IgD-negative memory B cell (primary cell): Measurements from ENCODE around the gene CDHR5. TPM values are rescaled to one million over a fixed set of nuclear protein-coding genes. Genes with fewer than 3 reads are reported as not detected.
A peak's percentile ranks its signal among the peaks of the same experiment; 100 is the strongest.
"Not testable (repeated sequence)": the region's sequence is repeated elsewhere in the genome, so short reads cannot be mapped to it uniquely, and the experiment has no call there.

Experiments
- H3K27ac Mint-ChIP-seq, 3 donors: one replicate each; pipeline ENCODE4 v1.8.0; 2020 to 2022; ENCODE audit warnings: mild to moderate bottlenecking in 3 of 3, mixed read lengths in 3 of 3, moderate library complexity in 1 of 3
- H3K27me3 Mint-ChIP-seq: one replicate; pipeline ENCODE4 v1.8.0; 2021; ENCODE audit warnings: mixed read lengths
- H3K36me3 Mint-ChIP-seq: one replicate; pipeline ENCODE4 v1.8.0; 2020; ENCODE audit warnings: mild to moderate bottlenecking, mixed read lengths
- H3K4me1 Mint-ChIP-seq, 3 donors: one replicate each; pipeline ENCODE4 v1.8.0; 2020 to 2022; ENCODE audit warnings: mixed read lengths in 3 of 3, mild to moderate bottlenecking in 1 of 3
- H3K4me3 Mint-ChIP-seq, 4 donors: one replicate each; pipeline ENCODE4 v1.8.0; 2020 to 2022; ENCODE audit warnings: mild to moderate bottlenecking in 4 of 4, mixed read lengths in 4 of 4, moderate library complexity in 3 of 4
- H3K9me3 Mint-ChIP-seq, 3 donors: one replicate each; pipeline ENCODE4 v1.8.0; 2020 to 2021; ENCODE audit warnings: mixed read lengths in 3 of 3, mild to moderate bottlenecking in 1 of 3
- polyA plus RNA-seq: library from polyadenylated mRNA; unstranded; fragments of 300-500 nt; fragmentation: Illumina TruSeq; gene quantifications from one replicate; pipeline ENCODE4 v1.2.3, GENCODE V29; 2021

CDHR5 gene
- polyA plus RNA-seq, 1 donor from 2014 or later, result not detected

DNA sequence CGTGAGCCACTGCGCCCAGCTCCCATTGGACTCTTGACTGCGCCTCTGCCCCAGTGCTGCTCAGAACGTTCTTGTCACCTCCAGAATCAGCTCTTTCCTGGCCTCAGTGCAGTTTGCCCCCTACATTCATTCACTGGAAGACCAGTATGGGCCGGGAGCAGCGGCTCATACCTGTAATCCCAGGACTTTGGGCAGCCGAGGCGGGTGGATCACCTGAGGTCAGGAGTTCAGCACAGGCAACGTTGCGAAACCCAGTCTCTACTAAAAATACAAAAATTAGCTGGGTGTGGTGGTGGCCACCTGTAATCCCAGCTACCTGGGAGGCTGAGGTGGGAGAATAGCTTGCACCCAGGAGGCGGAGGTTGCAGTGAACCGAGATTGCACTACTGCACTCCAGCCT is 29.7 kb upstream of the CDHR5 start:
- not testable (repeated sequence) for H3K27ac Mint-ChIP-seq, H3K4me3 Mint-ChIP-seq, H3K4me1 Mint-ChIP-seq, H3K36me3 Mint-ChIP-seq, H3K27me3 Mint-ChIP-seq, H3K9me3 Mint-ChIP-seq

DNA sequence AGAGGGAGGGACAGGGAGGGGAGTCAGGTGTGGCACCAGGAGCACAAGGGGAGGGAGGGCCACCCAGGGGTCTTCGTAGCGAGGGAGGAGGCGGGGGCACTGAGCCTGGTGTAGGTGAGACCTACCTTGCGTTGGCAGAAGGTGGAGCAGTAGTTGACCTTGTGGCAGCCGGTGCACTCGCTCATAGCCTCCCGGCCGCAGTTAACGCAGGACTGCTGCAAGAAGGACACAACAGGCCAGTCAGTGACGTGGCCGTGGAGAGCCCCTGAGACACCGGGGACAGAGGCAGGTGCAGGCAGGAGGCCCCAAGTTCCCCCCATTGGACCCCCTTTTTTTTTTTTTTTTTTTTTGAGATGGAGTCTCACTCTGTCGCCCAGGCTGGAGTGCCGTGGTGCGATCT is 29.1 kb upstream of the CDHR5 start:
- Mint-ChIP-seq H3K4me3 (no peak overlapping the region), H3K27me3 (no peaks in the 10 kb centered on the region), H3K27ac (peak overlapping the region in 1 of 3 donors; percentile 47), H3K9me3 (no peaks in the 10 kb centered on the region), H3K36me3 (peaks cover 4% of the 10 kb centered on the region), H3K4me1 (peaks cover 0 to 1% (median 0%) of the 10 kb centered on the region in 3 donors)

DNA sequence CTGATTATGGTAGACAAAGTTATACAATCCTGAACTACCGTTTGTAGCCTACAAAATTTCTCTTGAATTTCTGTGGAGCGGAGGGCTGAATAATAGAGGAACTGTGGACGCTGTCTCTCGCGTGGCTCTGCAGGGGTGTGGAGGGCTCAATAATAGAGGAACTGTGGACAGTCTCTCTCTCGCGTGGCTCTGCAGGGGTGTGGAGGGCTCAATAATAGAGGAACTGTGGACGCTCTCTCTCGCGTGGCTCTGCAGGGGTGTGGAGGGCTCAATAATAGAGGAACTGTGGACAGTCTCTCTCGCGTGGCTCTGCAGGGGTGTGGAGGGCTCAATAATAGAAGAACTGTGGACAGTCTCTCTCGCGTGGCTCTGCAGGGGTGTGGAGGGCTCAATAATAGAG is 28.4 kb upstream of the CDHR5 start:
- not testable (repeated sequence) for H3K9me3 Mint-ChIP-seq, H3K4me3 Mint-ChIP-seq, H3K4me1 Mint-ChIP-seq, H3K36me3 Mint-ChIP-seq, H3K27ac Mint-ChIP-seq, H3K27me3 Mint-ChIP-seq

DNA sequence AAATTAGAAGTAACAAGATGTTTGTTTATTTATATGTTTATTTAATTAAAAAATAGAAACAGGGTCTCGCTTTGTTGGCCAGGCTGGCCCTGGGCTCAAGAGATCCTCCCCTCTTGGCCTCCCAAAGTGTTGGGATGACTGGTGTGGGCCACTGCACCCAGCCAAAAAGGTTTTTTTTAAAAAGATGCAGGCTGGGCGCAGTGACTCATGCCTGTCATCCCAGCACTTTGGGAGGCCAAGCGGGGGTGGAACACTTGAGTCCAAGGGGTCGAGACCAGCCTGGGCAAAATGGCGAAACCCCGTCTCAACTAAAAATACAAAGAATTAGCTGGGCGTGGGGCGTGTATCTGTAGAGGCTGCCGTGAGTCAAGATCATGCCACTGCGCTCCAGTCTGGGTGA is 25.7 kb upstream of the CDHR5 start:
- Mint-ChIP-seq H3K4me1 (peaks cover 0 to 4% (median 2%) of the 10 kb centered on the region in 3 donors), H3K36me3 (peaks cover 5% of the 10 kb centered on the region), H3K27ac (no peak overlapping the region), H3K27me3 (no peaks in the 10 kb centered on the region), H3K4me3 (no peak overlapping the region), H3K9me3 (no peaks in the 10 kb centered on the region)

DNA sequence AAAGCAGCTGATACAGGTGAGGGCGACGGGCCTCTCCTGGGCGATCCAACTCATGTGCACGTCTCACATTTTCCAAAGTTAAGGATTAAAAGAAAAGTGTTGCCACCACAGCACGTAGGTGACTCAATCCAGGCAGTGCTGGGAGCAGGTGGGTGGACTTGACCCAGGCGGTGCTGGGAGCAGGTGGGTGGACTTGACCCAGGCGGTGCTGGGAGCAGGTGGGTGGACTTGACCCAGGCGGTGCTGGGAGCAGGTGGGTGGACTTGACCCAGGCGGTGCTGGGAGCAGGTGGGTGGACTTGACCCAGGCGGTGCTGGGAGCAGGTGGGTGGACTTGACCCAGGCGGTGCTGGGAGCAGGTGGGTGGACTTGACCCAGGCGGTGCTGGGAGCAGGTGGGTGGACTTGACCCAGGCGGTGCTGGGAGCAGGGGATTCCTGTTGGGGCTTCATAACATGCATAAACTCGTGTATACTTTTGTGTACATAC is 23.0 kb upstream of the CDHR5 start:
- H3K27ac Mint-ChIP-seq, H3K27me3 Mint-ChIP-seq, H3K4me1 Mint-ChIP-seq, H3K4me3 Mint-ChIP-seq, H3K9me3 Mint-ChIP-seq, H3K36me3 Mint-ChIP-seq: not testable (repeated sequence)

DNA sequence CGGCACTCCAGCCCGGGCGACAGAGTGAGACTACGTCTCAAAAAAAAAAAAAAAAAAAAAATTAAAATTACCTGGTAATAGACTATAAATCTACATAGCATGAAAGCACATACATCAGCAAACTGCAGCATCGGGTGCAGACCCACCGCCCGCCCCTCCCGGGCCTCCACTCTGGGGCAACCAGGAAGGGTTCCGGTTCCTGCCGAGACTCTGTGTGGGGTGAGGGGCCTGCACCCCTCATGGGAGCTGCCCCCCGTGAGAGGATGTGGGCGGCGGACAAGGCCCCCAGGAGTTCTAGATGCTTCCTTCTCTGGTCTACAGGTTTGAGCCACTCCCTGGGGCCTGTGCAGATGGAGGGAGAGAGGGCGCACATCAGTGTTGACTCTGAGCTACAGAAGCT is 21.5 kb upstream of the CDHR5 start:
- peaks cover 1% of the 10 kb centered on the region for H3K36me3 Mint-ChIP-seq
- no peaks in the 10 kb centered on the region for H3K9me3 Mint-ChIP-seq
- no peak overlapping the region for H3K27ac Mint-ChIP-seq
- no peak overlapping the region for H3K4me3 Mint-ChIP-seq
- H3K4me1 Mint-ChIP-seq, result peaks cover 0 to 4% (median 3%) of the 10 kb centered on the region in 3 donors
- H3K27me3 Mint-ChIP-seq, result no peaks in the 10 kb centered on the region

DNA sequence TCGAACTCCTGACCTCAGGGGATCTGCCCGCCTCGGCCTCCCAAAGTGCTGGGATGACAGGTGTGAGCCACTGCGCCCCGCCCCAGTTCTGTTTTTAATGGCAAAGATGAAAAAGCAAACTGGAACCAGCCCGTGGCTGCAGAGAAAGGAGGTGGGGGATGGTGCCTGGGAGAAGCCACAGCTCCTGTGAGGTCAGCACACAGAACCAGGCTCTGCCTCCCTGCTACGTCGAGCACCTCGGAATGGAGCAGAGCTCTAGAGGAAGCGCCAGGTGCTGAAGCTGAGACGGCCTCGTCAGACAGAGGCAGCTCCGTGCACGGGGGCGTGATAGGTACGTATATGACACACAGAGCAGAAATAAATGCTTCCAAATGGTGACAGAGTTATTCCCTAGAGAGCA is 20.8 kb upstream of the CDHR5 start:
- Mint-ChIP-seq H3K4me3 (peak overlapping the region in 1 of 4 donors; percentile 25), H3K4me1 (peaks cover 0 to 4% (median 3%) of the 10 kb centered on the region in 3 donors), H3K9me3 (no peaks in the 10 kb centered on the region), H3K27ac (peak overlapping the region in 1 of 3 donors; percentile 58), H3K36me3 (peaks cover 1% of the 10 kb centered on the region), H3K27me3 (peaks cover 2% of the 10 kb centered on the region)

DNA sequence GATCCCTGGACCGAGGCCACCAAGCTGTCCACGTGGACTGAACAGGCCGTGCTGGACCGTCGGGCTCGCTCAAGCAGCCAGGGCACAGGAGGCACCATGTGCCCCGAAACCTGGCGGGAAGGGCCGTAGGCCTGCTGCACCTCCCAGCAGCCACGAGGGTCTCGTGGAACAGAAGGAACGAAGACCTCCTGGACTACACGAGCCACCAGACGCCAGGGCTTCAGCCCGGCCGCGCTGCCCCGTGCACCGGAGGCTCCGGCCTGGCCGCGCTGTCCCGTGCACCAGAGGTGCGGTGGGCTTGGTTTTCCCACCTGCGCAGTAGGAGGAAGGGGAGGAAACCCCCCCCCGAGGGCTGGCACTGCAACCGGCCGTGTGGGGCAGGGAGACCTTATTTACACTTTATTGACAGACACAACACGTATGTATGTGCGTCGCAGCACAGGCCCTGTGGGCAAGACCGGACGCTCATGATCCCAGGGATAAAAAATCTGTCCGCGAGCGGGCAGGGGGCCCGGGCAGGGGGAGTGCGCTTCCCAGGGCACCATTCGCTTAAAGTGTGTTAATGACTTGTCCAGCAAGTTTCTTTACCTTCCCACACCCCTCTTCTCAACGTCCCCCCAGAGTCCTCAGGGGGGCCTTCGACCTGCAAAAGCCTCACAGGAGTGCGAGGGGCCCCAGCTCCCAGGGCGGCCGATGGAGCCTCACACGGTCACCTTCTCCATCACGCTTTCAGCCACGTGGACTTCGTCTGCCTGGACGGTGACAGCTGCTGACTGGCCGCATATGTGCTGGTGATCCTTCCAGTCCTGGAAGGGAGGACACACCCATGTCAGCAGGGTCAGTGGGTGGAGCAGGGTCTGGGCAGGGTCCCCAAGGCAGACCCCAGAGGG is 19.3 kb upstream of the CDHR5 start:
- peaks cover 1% of the 10 kb centered on the region for H3K36me3 Mint-ChIP-seq
- no peak overlapping the region for H3K27ac Mint-ChIP-seq
- no peak overlapping the region for H3K4me3 Mint-ChIP-seq
- H3K4me1 Mint-ChIP-seq, result peaks cover 2 to 5% (median 4%) of the 10 kb centered on the region in 3 donors
- no peaks in the 10 kb centered on the region for H3K9me3 Mint-ChIP-seq
- peaks cover 5% of the 10 kb centered on the region for H3K27me3 Mint-ChIP-seq

DNA sequence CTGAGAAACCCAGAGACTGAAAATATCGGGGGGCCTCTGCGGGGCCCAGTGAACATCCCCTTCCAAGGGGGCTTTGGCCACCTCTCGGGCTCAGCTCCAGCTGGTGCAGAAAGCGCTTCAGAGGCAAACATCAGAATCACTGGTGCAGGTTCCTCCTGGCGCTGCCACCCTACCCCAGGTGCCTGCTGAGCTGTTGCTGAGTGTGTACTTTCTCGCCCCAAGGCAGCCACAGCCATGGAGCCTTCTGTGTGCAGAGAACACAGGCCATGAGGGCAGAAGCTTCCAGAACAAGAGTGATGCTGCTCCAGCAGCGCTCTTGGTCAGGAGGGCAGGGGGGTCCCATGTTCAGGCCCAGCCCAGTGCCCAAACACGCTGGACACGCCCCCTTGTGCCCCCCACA is 18.6 kb upstream of the CDHR5 start:
- Mint-ChIP-seq H3K36me3 (peaks cover 1% of the 10 kb centered on the region), H3K9me3 (no peaks in the 10 kb centered on the region), H3K27me3 (peaks cover 12% of the 10 kb centered on the region), H3K4me3 (no peak overlapping the region), H3K4me1 (peaks cover 2 to 5% (median 4%) of the 10 kb centered on the region in 3 donors), H3K27ac (no peak overlapping the region)

DNA sequence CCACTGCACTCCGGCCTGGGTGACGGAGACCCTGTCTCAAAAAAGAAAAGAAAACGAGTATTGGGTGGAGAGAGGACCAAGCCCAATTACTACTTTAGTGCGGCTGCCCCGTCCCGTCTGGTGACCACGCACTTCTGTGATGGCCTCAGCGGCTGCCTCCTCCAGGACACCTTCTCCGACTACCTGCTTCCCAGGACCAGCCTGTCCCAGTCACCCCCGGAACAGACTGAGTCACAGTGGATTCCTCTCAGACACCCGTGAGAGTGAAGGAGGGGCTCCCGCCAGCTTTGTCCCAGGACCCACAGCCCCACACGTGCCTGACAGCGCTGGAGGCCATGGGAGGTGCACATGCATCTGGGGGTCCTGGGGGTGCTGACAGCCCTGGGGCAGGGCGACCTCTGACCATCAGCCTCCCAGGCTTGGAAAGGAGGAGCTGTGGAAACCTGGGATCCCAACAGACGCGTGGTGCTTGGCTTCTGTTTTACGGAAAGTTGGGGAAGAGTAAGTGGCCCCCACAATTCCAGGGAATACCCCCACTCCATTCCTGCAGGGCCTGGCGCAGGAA is 17.1 kb upstream of the CDHR5 start:
- Mint-ChIP-seq H3K27ac (no peak overlapping the region), H3K36me3 (peaks cover 1% of the 10 kb centered on the region), H3K4me1 (peaks cover 4 to 5% (median 4%) of the 10 kb centered on the region in 3 donors), H3K9me3 (no peaks in the 10 kb centered on the region), H3K4me3 (peak overlapping the region in 1 of 4 donors; percentile 40), H3K27me3 (peaks cover 20% of the 10 kb centered on the region)

DNA sequence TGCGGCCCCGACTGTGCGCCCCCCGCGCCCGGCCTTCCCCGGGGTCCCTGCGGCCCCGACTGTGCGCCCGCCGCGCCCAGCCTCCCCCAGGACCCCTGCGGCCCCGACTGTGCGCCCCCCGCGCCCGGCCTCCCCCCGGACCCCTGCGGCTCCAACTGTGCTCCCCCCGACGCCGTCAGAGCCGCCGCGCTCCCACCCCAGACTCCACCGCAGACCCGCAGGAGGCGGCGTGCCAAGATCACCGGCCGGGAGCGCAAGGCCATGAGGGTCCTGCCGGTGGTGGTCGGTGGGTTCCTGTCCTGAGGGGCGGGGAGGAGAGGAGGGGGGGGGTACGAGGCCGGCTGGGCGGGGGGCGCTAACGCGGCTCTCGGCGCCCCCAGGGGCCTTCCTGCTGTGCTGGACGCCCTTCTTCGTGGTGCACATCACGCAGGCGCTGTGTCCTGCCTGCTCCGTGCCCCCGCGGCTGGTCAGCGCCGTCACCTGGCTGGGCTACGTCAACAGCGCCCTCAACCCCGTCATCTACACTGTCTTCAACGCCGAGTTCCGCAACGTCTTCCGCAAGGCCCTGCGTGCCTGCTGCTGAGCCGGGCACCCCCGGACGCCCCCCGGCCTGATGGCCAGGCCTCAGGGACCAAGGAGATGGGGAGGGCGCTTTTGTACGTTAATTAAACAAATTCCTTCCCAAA is 15.4 kb upstream of the CDHR5 start:
- H3K4me3 Mint-ChIP-seq, result peak overlapping the region; percentile 10 to 83 (median 58)

DNA sequence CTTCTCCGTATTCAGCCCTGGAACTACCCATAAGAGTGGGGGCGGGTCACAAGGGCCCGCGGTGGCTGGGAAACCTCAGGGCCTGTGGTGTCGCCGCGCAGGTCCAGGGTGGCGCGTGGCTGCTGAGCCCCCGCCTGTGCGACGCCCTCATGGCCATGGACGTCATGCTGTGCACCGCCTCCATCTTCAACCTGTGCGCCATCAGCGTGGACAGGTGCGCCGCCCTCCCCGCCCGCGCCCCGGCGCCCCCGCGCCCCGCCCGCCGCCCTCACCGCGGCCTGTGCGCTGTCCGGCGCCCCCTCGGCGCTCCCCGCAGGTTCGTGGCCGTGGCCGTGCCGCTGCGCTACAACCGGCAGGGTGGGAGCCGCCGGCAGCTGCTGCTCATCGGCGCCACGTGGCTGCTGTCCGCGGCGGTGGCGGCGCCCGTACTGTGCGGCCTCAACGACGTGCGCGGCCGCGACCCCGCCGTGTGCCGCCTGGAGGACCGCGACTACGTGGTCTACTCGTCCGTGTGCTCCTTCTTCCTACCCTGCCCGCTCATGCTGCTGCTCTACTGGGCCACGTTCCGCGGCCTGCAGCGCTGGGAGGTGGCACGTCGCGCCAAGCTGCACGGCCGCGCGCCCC is 14.7 kb upstream of the CDHR5 start:
- Mint-ChIP-seq H3K27me3 (peaks cover 26% of the 10 kb centered on the region), H3K36me3 (no peaks in the 10 kb centered on the region)

More for the DNA sequence above, 15.4 kb upstream of the CDHR5 start:
- Mint-ChIP-seq H3K27ac (peak overlapping the region in 1 of 3 donors; percentile 63), H3K27me3 (peaks cover 26% of the 10 kb centered on the region), H3K4me1 (peaks cover 0 to 5% (median 4%) of the 10 kb centered on the region in 3 donors), H3K9me3 (no peaks in the 10 kb centered on the region), H3K36me3 (no peaks in the 10 kb centered on the region)

DNA sequence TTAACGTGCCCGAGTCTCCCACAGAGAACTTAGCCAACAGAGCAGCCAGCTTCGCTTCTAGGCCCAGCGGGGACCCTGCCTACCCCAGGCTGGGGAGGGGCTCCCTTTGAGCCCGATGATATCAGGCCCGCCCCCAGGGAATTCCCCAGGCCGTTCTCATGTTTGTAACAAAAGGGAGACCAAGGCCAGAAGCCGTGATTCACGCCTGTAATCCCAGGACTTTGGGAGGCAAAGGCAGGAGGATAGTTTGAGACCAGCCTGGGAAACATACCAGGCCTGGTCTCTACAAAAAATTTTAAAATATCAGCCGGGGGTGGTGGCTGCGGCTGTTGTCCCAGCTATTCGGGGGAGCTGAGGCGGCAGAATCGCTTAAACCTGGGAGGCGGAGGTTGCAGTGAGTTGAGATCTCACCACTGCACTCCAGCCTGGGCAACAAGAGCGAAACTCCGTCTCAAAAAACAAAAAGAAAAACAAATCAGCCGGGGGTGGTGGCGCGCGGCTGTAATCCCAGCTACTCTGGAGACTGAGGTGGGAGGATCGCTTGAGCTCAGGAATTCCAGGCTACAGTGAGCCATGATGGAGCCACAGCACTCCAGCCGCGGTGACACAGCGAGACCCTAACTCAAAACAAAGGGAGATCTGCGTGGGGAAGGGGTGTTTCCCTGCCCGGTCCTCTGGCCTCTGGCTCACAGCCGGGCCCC is 14.0 kb upstream of the CDHR5 start:
- H3K27ac Mint-ChIP-seq, result peak overlapping the region in 1 of 3 donors; percentile 25

More for the DNA sequence above, 14.7 kb upstream of the CDHR5 start:
- H3K4me3 Mint-ChIP-seq, result no peak overlapping the region
- no peak overlapping the region for H3K27ac Mint-ChIP-seq
- no peaks in the 10 kb centered on the region for H3K9me3 Mint-ChIP-seq
- H3K4me1 Mint-ChIP-seq, result peaks cover 0 to 5% (median 4%) of the 10 kb centered on the region in 3 donors

More for the DNA sequence above, 14.0 kb upstream of the CDHR5 start:
- H3K4me1 Mint-ChIP-seq, result peaks cover 0 to 5% (median 4%) of the 10 kb centered on the region in 3 donors
- no peaks in the 10 kb centered on the region for H3K36me3 Mint-ChIP-seq
- H3K4me3 Mint-ChIP-seq, result peak overlapping the region in 2 of 4 donors; percentile 63 to 68
- no peaks in the 10 kb centered on the region for H3K9me3 Mint-ChIP-seq
- H3K27me3 Mint-ChIP-seq, result peaks cover 26% of the 10 kb centered on the region
